OCI-LY7 (cell line): Measurements from ENCODE around the gene GRK5. TPM values are rescaled to one million over a fixed set of nuclear protein-coding genes. Genes with fewer than 3 reads are reported as not detected.

ENCODE experiments used
- BruUV-seq: library from RNA; stranded (reverse); fragments of 400-500 nt; replicated peaks from 2 replicates; lab custom pipeline; 2021; lab: Mats Ljungman, UMichigan
- CTCF ChIA-PET: fragments of 300-600 bp; sonication (Branson Sonifier 250); formaldehyde crosslinking; loops from one replicate; lab custom pipeline; 2022; ENCODE audit warnings: antibody characterized with exemption; ENCODE audit not compliant: unreplicated experiment; lab: Charles Lee
- POLR2A ChIA-PET: fragments of 300-600 bp; sonication (Branson Sonifier 250); formaldehyde crosslinking; loops from one replicate; lab custom pipeline; 2022; ENCODE audit warnings: antibody characterized with exemption; lab: Charles Lee
- DNase-seq: peaks from one replicate; pipeline ENCODE4 v3.0.0-alpha.2; 2015; ENCODE audit warnings: low spot score
- H2AFZ ChIP-seq: fragments of 200-600 bp; sonication (generic), shearing (Covaris generic); 2 replicates; pipeline ENCODE4 v1.6.1; 2014; ENCODE audit warnings: mild to moderate bottlenecking, antibody characterized with exemption, low read length, moderate library complexity
- H3K27ac ChIP-seq: fragments of 200-600 bp; sonication (generic); 2 replicates; pipeline ENCODE4 v1.5.1; 2014; ENCODE audit warnings: mixed run types, low read depth, mild to moderate bottlenecking, moderate library complexity, low read length, inconsistent platforms; ENCODE audit not compliant: poor library complexity, severe bottlenecking
- H3K36me3 ChIP-seq: fragments of 200-600 bp; sonication (generic); 2 replicates; pipeline ENCODE4 v1.6.1; 2014; ENCODE audit warnings: mild to moderate bottlenecking, antibody characterized with exemption, low read length, moderate library complexity, mixed read lengths; ENCODE audit not compliant: insufficient read depth
- H3K4me1 ChIP-seq: fragments of 200-600 bp; sonication (generic); 2 replicates; pipeline ENCODE4 v1.5.1; 2014; ENCODE audit warnings: mild to moderate bottlenecking, low read length; ENCODE audit not compliant: insufficient read depth, poor library complexity, severe bottlenecking
- H3K4me2 ChIP-seq: fragments of 200-600 bp; sonication (generic); 2 replicates; pipeline ENCODE4 v1.6.1; 2014; ENCODE audit warnings: mild to moderate bottlenecking, low read length
- H3K4me3 ChIP-seq: fragments of 200-600 bp; sonication (generic); 2 replicates; pipeline ENCODE4 v1.5.1; 2014; ENCODE audit warnings: mild to moderate bottlenecking, low read depth, low read length; ENCODE audit not compliant: poor library complexity, severe bottlenecking
- H3K79me2 ChIP-seq: fragments of 200-600 bp; sonication (generic); 2 replicates; pipeline ENCODE4 v1.6.1; 2016; ENCODE audit warnings: low read depth, mild to moderate bottlenecking, low read length, moderate library complexity, mixed read lengths; ENCODE audit not compliant: insufficient read depth
- H3K9me2 ChIP-seq: fragments of 200-600 bp; sonication (generic); 2 replicates; pipeline ENCODE4 v1.6.1; 2016; ENCODE audit warnings: mild to moderate bottlenecking, low read length, mixed read lengths; ENCODE audit not compliant: insufficient read depth
- H3K9me3 ChIP-seq: fragments of 200-600 bp; sonication (generic); 2 replicates; pipeline ENCODE4 v1.6.1; 2014; ENCODE audit warnings: mild to moderate bottlenecking, mixed run types, low read length, mixed read lengths
- H4K20me1 ChIP-seq: fragments of 200-600 bp; sonication (generic); 2 replicates; pipeline ENCODE4 v1.6.1; 2014; ENCODE audit warnings: mild to moderate bottlenecking, antibody characterized with exemption, low read length, moderate library complexity, mixed read lengths; ENCODE audit not compliant: insufficient read depth
- EZH2phosphoT487 ChIP-seq: fragments of 200-600 bp; sonication (generic); IDR thresholded peaks from 2 replicates; pipeline ENCODE4 v1.6.1; 2018; ENCODE audit warnings: low read depth, borderline replicate concordance, mild to moderate bottlenecking, mixed run types, antibody characterized with exemption, low read length, moderate library complexity, mixed read lengths
- intact Hi-C: fragments of 100-400 bp; cut with micrococcal nuclease; formaldehyde crosslinking; loops from one replicate; pipeline ENCODE4 v1.10.0; 2022; ENCODE audit not compliant: unreplicated experiment
- total RNA-seq, 2 experiments: library from RNA; depleted of rRNA in 1 of 2; stranded (reverse); fragments of >200 nt in 1 of 2; shearing (Covaris generic) in 1 of 2; gene quantifications; 2 replicates each; pipeline ENCODE4 v1.2.3, GENCODE V29; 2014 to 2022
- TF ChIP-seq, protein P1 (sequence below): fragments of 200-600 bp; sonication (generic); conservative IDR thresholded peaks from 2 replicates; pipeline ENCODE4 v1.5.1; 2014; ENCODE audit warnings: mild to moderate bottlenecking, antibody characterized with exemption, low read length, moderate library complexity, mixed read lengths

GRK5 gene
- total RNA-seq, 2 experiments from 2014 or later = 4.7 to 10.2 TPM

DNA sequence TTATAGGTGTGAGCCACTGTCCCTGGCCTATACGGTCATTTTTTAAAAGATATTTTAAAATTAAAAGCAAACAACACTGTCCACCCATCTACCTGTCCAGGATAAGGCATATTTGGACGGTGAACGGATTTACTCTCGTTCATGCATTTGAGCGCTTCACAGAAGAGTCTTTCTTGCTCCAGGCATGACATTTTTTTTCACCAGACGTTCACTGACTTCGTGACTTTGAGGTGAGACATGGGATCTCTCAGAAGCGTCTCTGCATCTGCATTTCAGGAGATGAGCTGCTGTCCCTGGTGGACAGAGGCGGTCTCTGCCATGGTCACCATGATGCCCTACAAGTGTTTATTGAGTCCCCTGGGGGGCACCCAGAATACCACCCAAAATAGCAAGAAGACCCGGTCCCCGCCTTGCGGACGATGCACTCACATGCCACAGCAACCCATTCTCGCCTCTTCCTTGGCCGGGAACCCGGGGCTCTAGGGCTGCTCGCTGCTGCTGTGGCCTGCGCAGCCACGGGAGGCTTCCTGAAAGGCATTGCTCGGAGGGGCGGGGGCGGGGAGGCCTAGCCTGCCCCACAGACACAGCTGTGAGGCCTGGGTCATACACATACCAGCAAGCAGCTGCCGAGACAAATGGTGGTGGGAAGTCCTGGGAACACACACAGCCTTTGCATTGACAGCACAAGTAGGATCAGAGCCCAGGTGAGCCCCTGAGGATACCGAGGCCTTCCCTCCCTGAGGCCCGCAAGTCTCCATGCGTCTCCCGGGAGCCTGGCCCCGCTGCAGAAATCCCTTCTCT, 250.8 kb downstream of the GRK5 start:
- no peak for DNase-seq
- TF ChIP-seq, protein P1, sequence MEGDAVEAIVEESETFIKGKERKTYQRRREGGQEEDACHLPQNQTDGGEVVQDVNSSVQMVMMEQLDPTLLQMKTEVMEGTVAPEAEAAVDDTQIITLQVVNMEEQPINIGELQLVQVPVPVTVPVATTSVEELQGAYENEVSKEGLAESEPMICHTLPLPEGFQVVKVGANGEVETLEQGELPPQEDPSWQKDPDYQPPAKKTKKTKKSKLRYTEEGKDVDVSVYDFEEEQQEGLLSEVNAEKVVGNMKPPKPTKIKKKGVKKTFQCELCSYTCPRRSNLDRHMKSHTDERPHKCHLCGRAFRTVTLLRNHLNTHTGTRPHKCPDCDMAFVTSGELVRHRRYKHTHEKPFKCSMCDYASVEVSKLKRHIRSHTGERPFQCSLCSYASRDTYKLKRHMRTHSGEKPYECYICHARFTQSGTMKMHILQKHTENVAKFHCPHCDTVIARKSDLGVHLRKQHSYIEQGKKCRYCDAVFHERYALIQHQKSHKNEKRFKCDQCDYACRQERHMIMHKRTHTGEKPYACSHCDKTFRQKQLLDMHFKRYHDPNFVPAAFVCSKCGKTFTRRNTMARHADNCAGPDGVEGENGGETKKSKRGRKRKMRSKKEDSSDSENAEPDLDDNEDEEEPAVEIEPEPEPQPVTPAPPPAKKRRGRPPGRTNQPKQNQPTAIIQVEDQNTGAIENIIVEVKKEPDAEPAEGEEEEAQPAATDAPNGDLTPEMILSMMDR = no peak
- no peak for TF ChIP-seq EZH2phosphoT487
- Histone ChIP-seq H3K4me3 (no peak overlapping the region), H3K79me2 (no peaks in the 10 kb centered on the region), H3K4me1 (peaks cover 7% of the 10 kb centered on the region), H3K36me3 (no peaks in the 10 kb centered on the region), H3K9me2 (no peaks in the 10 kb centered on the region), H3K4me2 (no peak overlapping the region), H3K27ac (no peak overlapping the region), H3K9me3 (peaks cover 9% of the 10 kb centered on the region; the same call in 1 of the 2 replicates), H2AFZ (no peak overlapping the region), H4K20me1 (no peaks in the 10 kb centered on the region)
- no TSS peak for BruUV-seq
- CTCF ChIA-PET = no interaction called here
- POLR2A ChIA-PET = interaction anchor here (0.7 to 1.5 kb wide), 4 partner anchors 20 to 89 kb away, joined by 3 to 7 read pairs (median 5); no protein-coding TSS in a partner anchor
- intact Hi-C loops = no loop called here

DNA sequence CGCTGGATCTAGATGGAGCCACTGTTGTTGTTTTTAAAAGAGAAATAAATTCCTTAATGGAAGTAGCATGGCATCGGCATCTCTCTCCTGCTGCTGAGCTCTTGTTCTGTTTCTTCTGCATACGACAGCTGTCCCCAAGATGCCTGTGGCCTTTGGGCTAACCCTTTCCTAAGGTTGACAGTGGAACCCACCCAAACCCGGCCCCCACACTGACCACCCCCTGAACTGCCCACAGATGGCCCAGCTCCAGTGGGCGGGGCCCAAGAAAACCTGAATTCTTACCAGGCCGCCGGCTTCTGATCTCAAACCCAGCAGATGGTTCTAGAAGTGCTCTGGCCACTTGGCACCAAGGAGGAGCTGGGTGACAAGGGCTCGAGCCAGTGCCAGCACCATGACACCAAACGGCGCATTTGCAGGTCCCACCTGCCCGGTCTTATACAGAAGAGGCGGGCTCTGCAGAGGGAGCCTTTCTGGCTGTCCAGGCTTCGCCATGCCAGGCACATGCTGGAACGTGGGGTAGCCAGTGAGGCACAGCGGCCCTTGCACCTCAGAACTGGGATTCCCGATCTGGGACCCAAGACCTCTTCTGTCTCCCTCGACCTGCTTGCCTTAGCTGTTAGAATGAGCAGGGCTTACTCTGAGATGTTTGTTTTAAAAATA, 252.4 kb downstream of the GRK5 start:
- no peak overlapping the region for H3K4me3 ChIP-seq
- H3K4me1 ChIP-seq = peaks cover 7% of the 10 kb centered on the region
- H3K9me3 ChIP-seq = peaks cover 9% of the 10 kb centered on the region; the same call in 1 of the 2 replicates
- ChIA-PET CTCF (no interaction called here), POLR2A (interaction anchor here (0.7 to 1.5 kb wide), 2 partner anchors 37 to 400 kb away, joined by 3 to 4 read pairs; no protein-coding TSS in a partner anchor)
- H3K36me3 ChIP-seq = no peaks in the 10 kb centered on the region
- no peaks in the 10 kb centered on the region for H4K20me1 ChIP-seq
- no peak overlapping the region for H2AFZ ChIP-seq
- TF ChIP-seq, protein P1 = no peak
- TF ChIP-seq EZH2phosphoT487 = no peak
- no peak overlapping the region for H3K27ac ChIP-seq
- no peak for DNase-seq
- H3K4me2 ChIP-seq = no peak overlapping the region
- intact Hi-C loops = no loop called here
- H3K79me2 ChIP-seq = no peaks in the 10 kb centered on the region
- BruUV-seq = no TSS peak
- H3K9me2 ChIP-seq = no peaks in the 10 kb centered on the region
